K562 (cell line): ENCODE measurements around the gene ASIC3. TPM values are rescaled to one million over a fixed set of nuclear protein-coding genes. Genes with fewer than 3 reads are reported as not detected.

ENCODE experiments used
- ATAC-seq: fragments of 200-7000 bp; cut with Tn5 transposase; 3 replicates; pipeline ENCODE4 v1.9.1; 2020; ENCODE audit warnings: moderate library complexity
- BruUV-seq: library from RNA; stranded (reverse); fragments of 400-500 nt; replicated peaks from 2 replicates; lab custom pipeline; 2021; lab: Mats Ljungman, UMichigan
- CTCF ChIA-PET: fragments of 300-600 bp; formaldehyde crosslinking; extraction: SDS; loops from one replicate; lab custom pipeline; 2021; ENCODE audit warnings: low intra/inter-chr PET ratio; lab: Yijun Ruan, JAX
- POLR2A ChIA-PET: fragments of 300-600, 350-650 bp; sonication (Branson Sonifier 250); formaldehyde crosslinking; extraction: SDS; loops from one replicate; lab custom pipeline; 2021; ENCODE audit warnings: antibody characterized with exemption, inconsistent platforms; lab: Yijun Ruan, JAX
- DNase-seq, 4 experiments: peaks; one replicate each; pipeline versions ENCODE4 v3.0.0 to v3.0.0-alpha.2; 2011 to 2018; ENCODE audit warnings: low spot score in 3 of 4, mixed read lengths in 3 of 4; ENCODE audit errors: extremely low read depth in 1 of 4
- FAIRE-seq: peaks from 2 replicates; lab custom pipeline; 2011; peaks lifted over from hg19 to GRCh38; lab: Jason Lieb, UNC
- H2AFZ ChIP-seq: 2 replicates; pipeline ENCODE4 v1.6.0; 2011; ENCODE audit warnings: low read depth, low read length, control low read depth, inconsistent platforms
- H3K27ac ChIP-seq: fragments of 200-600 bp; 3 replicates; pipeline ENCODE4 v1.8.0; 2011; ENCODE audit warnings: low read depth, mild to moderate bottlenecking, control low read depth, inconsistent platforms, low read length, moderate library complexity, mixed read lengths; ENCODE audit errors: extremely low read depth
- H3K27me3 ChIP-seq, 2 experiments: fragments of 300-600 bp in 1 of 2; 2 replicates in 1 of 2; 3 replicates in 1 of 2; pipeline versions ENCODE4 v1.6.0 to v1.8.0; 2011; ENCODE audit warnings: inconsistent platforms in 2 of 2, low read length in 2 of 2, mild to moderate bottlenecking in 1 of 2, mixed read lengths in 1 of 2, moderate library complexity in 1 of 2; ENCODE audit not compliant: control insufficient read depth in 2 of 2, insufficient read depth in 2 of 2
- H3K36me3 ChIP-seq: fragments of 300-600 bp; 3 replicates; pipeline ENCODE4 v1.8.0; 2011; ENCODE audit warnings: mild to moderate bottlenecking, low read length, inconsistent platforms; ENCODE audit not compliant: control insufficient read depth, insufficient read depth
- H3K4me1 ChIP-seq, 2 experiments: fragments of 200-600 bp in 1 of 2; replicated peaks in 1 of 2; 2 replicates in 1 of 2; 3 replicates in 1 of 2; pipeline versions ENCODE4 v1.5.1 to v1.8.0; 2011; ENCODE audit warnings: inconsistent platforms in 2 of 2, low read length in 2 of 2, mild to moderate bottlenecking in 1 of 2, mixed read lengths in 1 of 2, moderate library complexity in 1 of 2; ENCODE audit not compliant: control insufficient read depth in 2 of 2, insufficient read depth in 2 of 2
- H3K4me2 ChIP-seq: 2 replicates; pipeline ENCODE4 v1.6.1; 2011; ENCODE audit warnings: low read length, control low read depth, inconsistent platforms, mixed read lengths; ENCODE audit not compliant: insufficient read depth
- H3K4me3 ChIP-seq: fragments of 200-600 bp; sonication (generic), shearing (Covaris generic); 2 replicates; pipeline ENCODE4 v1.5.1; 2016; ENCODE audit warnings: control low read depth, inconsistent platforms
- H3K79me2 ChIP-seq: fragments of 200-600 bp; 3 replicates; pipeline ENCODE4 v1.8.0; 2011; ENCODE audit warnings: low read length, inconsistent platforms; ENCODE audit not compliant: control insufficient read depth, insufficient read depth
- H3K9ac ChIP-seq, 2 experiments: 2 replicates each; pipeline versions ENCODE4 v1.6.0 to v1.6.1; 2011; ENCODE audit warnings: low read depth in 2 of 2, low read length in 2 of 2, control low read depth in 1 of 2, inconsistent platforms in 1 of 2, mild to moderate bottlenecking in 1 of 2, mixed read lengths in 1 of 2; ENCODE audit not compliant: insufficient read depth in 1 of 2
- H3K9me1 ChIP-seq: one replicate; pipeline ENCODE4 v1.6.0; 2011; ENCODE audit warnings: inconsistent platforms, mild to moderate bottlenecking, low read length, moderate library complexity; ENCODE audit not compliant: control insufficient read depth, insufficient read depth
- H3K9me3 ChIP-seq: replicated peaks from 2 replicates; pipeline ENCODE4 v1.5.1; 2011; ENCODE audit warnings: low read depth, low read length, inconsistent platforms; ENCODE audit not compliant: control insufficient read depth, insufficient read depth
- H4K20me1 ChIP-seq: replicated peaks from 2 replicates; pipeline ENCODE4 v1.6.1; 2011; ENCODE audit warnings: low read length, inconsistent platforms, mixed read lengths; ENCODE audit not compliant: control insufficient read depth, insufficient read depth
- KDM5B ChIP-seq: fragments of 200-600 bp; sonication (generic); IDR thresholded peaks from 2 replicates; pipeline ENCODE4 v1.6.1; 2012; ENCODE audit warnings: low read depth, mild to moderate bottlenecking, moderate library complexity, low read length, control low read depth, inconsistent platforms; ENCODE audit not compliant: insufficient replicate concordance
- POLR2G ChIP-seq: fragments of 200-400 bp; formaldehyde crosslinking; IDR thresholded peaks from 2 replicates; pipeline ENCODE4 v1.6.1; 2017; ENCODE audit warnings: low read depth, mild to moderate bottlenecking, antibody characterized with exemption, low read length, moderate library complexity
- RBFOX2 ChIP-seq: fragments of 200-400 bp; formaldehyde crosslinking; IDR thresholded peaks from 2 replicates; pipeline ENCODE4 v1.6.1; 2017; ENCODE audit warnings: low read depth, mild to moderate bottlenecking, low read length, moderate library complexity
- WGBS: fragments of 100-300 bp; shearing (Covaris generic); methylation state at CpG from one replicate; pipeline ENCODE4 v1.1.6; 2016; ENCODE audit warnings: low coverage, mixed read lengths; ENCODE audit not compliant: insufficient coverage; ENCODE audit errors: missing lambda C conversion rate; 5-methylcytosine and 5-hydroxymethylcytosine counted together
- in situ Hi-C: fragments of 300-500 bp; cut with MboI; formaldehyde crosslinking; loops from 4 replicates; pipeline ENCODE4 v1.15.0; 2018; ENCODE audit warnings: inconsistent platforms, mixed read lengths
- intact Hi-C: fragments of 100-400 bp; cut with micrococcal nuclease; formaldehyde crosslinking; loops from 2 replicates; pipeline ENCODE4 v1.14.2; 2022
- polyA plus RNA-seq, 8 experiments: library from polyadenylated mRNA; depleted of rRNA in 4 of 8; stranded (reverse) in 5 of 8; unstranded in 3 of 8; fragments of >200 nt; fragmentation: Nextera tagmentation in 2 of 8; fragmentation: Illumina TruSeq in 1 of 8; extraction: Ambion mirVana in 2 of 8; extraction: Trizol in 1 of 8; gene quantifications; 2 replicates each; pipeline versions ENCODE4 v1.2.1 to v1.2.3, GENCODE V29; 2011 to 2014; ENCODE audit warnings: inconsistent platforms in 1 of 8, missing spikeins in 1 of 8
- total RNA-seq, 7 experiments: library from RNA; depleted of rRNA in 6 of 7; stranded (reverse); fragments of >200 nt in 6 of 7; fragmentation: Illumina TruSeq in 2 of 7; extraction: Trizol in 2 of 7; gene quantifications; 2 replicates each; pipeline versions ENCODE4 v1.2.1 to v1.2.3, GENCODE V29; 2011 to 2021; ENCODE audit warnings: low replicate concordance in 1 of 7
- TF ChIP-seq, protein P1 (sequence below): sonication (generic); formaldehyde crosslinking; IDR thresholded peaks from 2 replicates; pipeline ENCODE4 v1.8.1; 2023; ENCODE audit warnings: mild to moderate bottlenecking, missing genetic modification reagents

The ASIC3 gene
- total and polyA plus RNA-seq, 9 of the 15 experiments (the other 6 are each of a cell fraction or from before 2014, with no cell fraction given) = 0.11 to 5.0 (median 0.87) TPM

DNA sequence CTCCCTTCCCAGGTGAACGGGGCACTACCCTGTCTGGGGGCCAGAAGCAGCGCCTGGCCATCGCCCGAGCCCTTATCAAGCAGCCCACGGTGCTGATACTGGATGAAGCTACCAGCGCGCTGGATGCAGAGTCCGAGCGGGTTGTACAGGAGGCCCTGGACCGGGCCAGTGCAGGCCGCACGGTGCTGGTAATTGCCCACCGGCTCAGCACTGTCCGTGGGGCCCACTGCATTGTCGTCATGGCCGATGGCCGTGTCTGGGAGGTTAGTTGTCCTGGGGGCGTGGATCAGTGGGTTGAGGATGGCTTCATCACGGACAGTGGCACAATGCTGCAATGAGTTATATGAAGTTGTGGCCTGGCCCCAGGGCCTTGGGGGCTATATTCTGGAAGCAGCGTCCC is 4.4 kb upstream of the ASIC3 start:
- Histone ChIP-seq H3K4me3 (no peak overlapping the region), H3K4me2 (no peak overlapping the region), H3K9me3 (no peaks in the 10 kb centered on the region), H3K9ac (no peak overlapping the region), H4K20me1 (peaks cover 10% of the 10 kb centered on the region), H3K36me3 (peaks cover 21% of the 10 kb centered on the region), H3K27ac (no peak overlapping the region), H2AFZ (no peak overlapping the region), H3K27me3 (no peaks in the 10 kb centered on the region), H3K9me1 (peaks cover 13% of the 10 kb centered on the region), H3K4me1 (peaks cover 18 to 59% of the 10 kb centered on the region in 2 experiments)
- in situ Hi-C loops = no loop called here
- POLR2A ChIA-PET = interaction anchor here (0.7 to 1.3 kb wide), 3 partner anchors 10 to 173 kb away, joined by 3 to 4 read pairs (median 3); no protein-coding TSS in a partner anchor
- no TSS peak for BruUV-seq
- intact Hi-C loops = no loop called here
- no peak for DNase-seq
- ATAC-seq = no peak
- TF ChIP-seq RBFOX2 = 0 out of 2 replicates have a peak, but pooled peaks have one; percentile 32
- TF ChIP-seq, protein P1, sequence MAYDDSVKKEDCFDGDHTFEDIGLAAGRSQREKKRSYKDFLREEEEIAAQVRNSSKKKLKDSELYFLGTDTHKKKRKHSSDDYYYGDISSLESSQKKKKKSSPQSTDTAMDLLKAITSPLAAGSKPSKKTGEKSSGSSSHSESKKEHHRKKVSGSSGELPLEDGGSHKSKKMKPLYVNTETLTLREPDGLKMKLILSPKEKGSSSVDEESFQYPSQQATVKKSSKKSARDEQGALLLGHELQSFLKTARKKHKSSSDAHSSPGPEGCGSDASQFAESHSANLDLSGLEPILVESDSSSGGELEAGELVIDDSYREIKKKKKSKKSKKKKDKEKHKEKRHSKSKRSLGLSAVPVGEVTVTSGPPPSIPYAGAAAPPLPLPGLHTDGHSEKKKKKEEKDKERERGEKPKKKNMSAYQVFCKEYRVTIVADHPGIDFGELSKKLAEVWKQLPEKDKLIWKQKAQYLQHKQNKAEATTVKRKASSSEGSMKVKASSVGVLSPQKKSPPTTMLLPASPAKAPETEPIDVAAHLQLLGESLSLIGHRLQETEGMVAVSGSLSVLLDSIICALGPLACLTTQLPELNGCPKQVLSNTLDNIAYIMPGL (CRISPR knock-in tag) = no peak
- no peak for TF ChIP-seq KDM5B
- TF ChIP-seq POLR2G = peak; percentile 47
- TF ChIP-seq, all 486 proteins: peak for 2
- FAIRE-seq = no peak
- WGBS = 84% methylated on average over 20 of the region's 20 CpGs
- CTCF ChIA-PET = no interaction called here
- no peaks in the 10 kb centered on the region for H3K79me2 ChIP-seq
